ENCODE measurements around the gene KIAA1328.
"Not testable (repeated sequence)": the region's sequence is repeated elsewhere in the genome, so short reads cannot be mapped to it uniquely, and the experiment has no call there.

The KIAA1328 gene

GRCh38 chr18:36888778-36889177 lies 59.9 kb downstream of the KIAA1328 start:
- no peak for DNase-seq

DNA sequence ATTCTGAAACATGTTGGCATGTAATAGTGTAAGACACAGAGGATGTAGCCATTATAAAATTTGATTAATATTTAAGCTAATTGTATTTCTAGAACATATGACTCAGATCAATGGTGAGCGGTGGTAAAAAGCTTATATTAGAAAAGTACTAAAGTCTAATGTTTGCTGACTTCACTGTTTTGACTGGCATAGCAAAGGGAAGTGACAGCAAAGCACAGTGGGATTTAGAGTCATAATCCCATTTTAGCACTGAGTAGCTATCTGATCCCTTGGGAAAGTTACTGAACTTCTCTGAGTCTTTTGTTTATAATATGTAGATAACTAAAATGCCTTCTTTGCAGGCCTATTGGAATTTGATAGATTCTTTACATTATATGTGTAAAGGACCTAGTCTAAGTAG lies 60.4 kb downstream of the KIAA1328 start:
- no peak for DNase-seq

DNA sequence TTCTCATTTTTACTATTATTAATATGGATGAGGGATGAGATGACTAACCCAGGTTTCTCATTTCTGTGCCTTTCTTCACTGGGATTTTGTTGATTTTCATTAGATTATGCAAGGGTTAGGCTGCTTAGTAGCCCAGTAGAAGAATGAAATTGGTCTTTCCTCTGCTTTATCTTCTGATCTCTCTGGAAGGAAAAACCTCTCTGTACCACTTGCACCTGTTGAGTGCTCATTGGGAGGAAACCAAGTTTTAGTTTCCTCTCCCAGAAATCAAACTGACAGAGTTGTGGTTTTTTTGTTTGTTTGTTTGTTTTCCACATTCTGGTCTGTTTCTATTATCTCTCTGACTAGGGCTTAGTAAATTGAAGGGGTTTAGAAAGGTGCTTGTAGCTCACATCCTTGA lies 60.8 kb downstream of the KIAA1328 start:
- no peak for DNase-seq

DNA sequence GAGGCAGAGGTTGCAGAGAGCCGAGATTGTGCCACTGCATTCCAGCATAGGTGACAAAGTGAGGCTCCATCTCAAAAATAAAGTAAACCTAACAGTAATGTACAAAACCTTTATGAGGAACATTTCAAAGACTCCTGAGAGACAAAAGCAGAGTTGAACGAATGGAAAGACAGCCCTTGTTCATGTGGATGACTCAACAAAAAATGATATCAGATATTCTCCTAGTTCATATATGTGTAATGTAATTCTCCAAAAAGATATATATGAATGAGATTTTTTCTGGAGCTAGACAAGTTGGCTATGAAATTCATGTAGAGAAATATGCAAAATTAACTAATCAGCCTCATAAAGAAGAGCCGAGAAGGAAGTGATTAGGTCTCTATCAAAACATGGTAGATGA lies 61.7 kb downstream of the KIAA1328 start:
- DNase-seq: no peak

DNA sequence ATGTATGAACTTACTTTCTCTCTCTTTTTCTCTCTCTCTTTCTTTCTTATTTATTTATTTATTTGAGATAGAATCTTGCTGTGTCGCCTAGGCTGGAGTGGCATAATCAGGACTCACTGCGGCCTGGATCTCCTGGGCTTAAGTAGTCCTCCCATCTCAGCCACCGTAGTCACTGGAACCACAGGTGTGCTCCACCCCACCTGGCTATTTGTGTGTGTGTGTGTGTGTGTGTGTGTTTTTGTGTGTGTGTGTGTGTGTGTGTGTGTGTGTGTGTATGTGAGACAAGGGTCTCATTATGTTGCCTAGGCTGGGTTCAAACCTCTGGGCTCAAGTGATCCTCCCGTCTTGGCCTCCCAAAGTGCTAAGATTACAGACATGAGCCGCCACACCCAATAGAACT lies 64.3 kb downstream of the KIAA1328 start:
- DNase-seq: no peak

DNA sequence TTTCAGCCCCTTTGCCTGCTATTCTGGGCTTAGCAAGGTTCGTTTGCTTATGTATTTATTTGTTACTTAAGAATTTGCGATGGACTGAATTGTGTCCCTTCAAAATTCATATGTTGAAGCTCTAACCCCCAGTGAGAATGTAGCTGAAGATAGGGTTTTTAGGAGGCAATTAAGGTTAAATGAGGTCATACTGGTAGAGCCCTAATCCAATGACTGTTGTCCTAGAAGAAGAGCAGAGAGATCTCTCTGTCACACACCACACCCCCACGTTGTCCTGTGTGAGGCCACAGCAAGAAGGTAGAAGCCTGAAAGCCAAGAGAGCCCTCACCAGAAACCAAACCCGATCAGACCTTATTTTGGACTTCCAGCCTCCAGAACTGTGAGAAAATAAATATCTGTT lies 66.7 kb downstream of the KIAA1328 start:
- DNase-seq: no peak

GRCh38 chr18:36897253-36897652 lies 68.3 kb downstream of the KIAA1328 start:
- DNase-seq: no peak

- DNase-seq: peak; percentile 67 to 82
Observed at GRCh38 chr18:36899289-36899688, 70.4 kb downstream of the KIAA1328 start.

GRCh38 chr18:36900466-36900865 lies 71.5 kb downstream of the KIAA1328 start:
- DNase-seq: no peak

GRCh38 chr18:36901277-36901701 lies 72.4 kb downstream of the KIAA1328 start:
- no peak for DNase-seq

GRCh38 chr18:36903215-36903928 lies 74.4 kb downstream of the KIAA1328 start:
- DNase-seq: peak in 1 of 2 experiments; percentile 3

DNA sequence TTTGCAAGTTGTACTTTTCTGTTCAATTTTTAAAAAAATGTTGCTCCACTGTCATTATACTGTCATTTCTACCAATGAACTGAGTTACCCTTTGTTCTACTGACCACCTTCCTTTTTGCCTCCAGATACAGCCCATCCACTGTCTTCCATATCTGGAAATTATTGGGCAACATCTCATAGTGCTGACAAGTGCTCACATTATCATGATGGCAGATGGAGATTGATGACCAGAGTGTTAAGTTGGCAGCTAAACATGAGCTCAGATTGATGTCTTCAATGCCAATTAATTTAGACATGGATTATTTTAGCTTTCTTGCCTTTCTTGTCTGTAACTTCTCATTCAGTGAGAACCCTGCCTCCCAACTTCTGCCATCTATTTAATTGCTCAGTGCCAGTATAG lies 76.6 kb downstream of the KIAA1328 start:
- no peak for DNase-seq

DNA sequence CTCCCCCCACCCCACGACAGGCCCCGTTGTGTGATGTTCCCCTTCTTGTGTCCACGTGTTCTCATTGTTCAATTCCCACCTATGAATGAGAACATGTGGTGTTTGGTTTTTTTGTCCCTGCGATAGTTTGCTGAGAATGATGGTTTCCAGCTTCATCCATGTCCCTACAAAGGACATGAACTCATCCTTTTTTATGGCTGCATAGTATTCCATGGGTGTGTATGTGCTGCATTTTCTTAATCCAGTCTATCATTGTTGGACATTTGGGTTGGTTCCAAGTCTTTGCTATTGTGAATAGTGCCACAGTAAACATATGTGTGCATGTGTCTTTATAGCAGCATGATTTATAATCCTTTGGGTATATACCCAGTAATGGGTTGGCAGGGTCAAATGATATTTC lies 80.4 kb downstream of the KIAA1328 start:
- not testable (repeated sequence) for DNase-seq

- DNase-seq: peak; percentile 48 to 55
Observed at GRCh38 chr18:36912887-36913286, 84.0 kb downstream of the KIAA1328 start.

DNA sequence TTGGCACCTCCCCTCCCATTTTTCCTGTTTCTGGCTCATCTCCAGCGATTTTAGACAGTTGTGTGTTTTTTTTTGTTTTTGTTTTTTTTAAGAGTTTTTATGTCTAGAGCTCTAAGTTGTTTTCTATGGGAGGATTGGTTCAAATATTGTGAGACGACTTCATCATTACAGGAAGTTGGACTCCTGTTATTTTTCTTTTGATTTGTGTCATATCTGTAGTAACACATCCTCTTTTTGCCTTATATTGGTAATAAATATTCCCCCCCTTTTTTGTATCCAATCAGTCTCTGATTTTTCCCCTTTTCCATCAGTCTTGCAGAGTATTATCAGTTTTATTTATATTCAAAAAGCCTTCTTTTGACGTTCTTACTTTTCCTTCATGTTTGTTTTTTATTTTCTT lies 89.0 kb downstream of the KIAA1328 start:
- DNase-seq: no peak

DNA sequence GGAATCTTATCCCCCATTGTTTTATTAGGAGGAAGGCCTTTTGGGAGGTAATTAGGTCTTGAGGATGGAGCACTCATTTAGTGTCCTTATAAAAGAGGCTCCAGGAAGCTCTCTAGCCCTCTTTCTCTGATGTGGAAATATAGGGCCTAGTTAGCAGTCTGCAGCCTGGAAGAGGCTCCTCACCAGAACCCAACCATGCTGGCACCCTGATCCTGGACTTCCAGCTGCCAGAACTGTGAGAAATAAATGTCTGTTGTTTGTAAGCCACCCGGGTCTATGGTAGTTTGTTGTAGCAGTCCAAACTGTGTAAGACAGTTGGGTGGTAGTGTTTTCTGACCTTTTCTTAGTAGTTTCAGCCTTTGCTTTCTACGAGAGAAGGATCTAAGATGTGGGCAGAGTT lies 100.7 kb downstream of the KIAA1328 start:
- DNase-seq: no peak

GRCh38 chr18:36931106-36931505 lies 102.2 kb downstream of the KIAA1328 start:
- DNase-seq: no peak

GRCh38 chr18:36933552-36933951 lies 104.6 kb downstream of the KIAA1328 start:
- no peak for DNase-seq

DNA sequence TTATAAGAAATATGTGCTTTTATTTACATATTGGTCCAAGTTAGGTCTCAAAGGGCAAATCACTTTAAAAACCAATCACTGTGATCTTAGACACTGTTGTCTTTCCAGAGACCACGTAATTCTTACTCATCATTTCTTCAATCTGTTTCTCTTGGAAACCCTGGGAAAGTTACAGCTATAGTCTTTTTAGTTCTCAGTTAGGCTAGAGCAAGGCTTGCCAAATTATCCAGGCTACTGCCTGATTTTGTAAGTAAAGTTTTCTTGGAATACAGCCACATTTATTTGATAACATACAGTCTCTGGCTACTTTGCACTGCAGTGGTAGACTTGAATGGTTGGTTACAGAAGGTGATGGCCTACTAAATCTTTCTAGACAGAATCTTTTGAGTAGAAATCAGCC lies 106.0 kb downstream of the KIAA1328 start:
- no peak for DNase-seq

DNA sequence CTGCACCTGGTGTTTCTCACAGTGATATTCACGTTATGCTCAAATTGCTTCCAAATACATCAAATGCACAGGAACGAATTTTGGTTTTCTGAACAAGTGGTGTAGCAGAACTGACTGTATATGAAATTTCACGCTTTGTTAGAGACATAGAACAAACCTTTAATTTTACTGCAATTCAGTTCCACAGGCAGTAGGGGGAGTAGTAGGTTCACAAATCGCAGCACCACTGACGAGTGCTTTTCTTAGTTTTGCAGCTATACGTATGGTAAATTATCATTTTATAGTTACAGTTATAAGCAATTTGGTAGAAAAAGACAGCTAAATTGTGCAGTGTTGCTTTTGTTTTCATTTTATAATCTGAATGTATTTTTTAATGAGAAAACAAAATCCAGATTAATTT lies 113.3 kb downstream of the KIAA1328 start:
- peak; percentile 75 for DNase-seq

DNA sequence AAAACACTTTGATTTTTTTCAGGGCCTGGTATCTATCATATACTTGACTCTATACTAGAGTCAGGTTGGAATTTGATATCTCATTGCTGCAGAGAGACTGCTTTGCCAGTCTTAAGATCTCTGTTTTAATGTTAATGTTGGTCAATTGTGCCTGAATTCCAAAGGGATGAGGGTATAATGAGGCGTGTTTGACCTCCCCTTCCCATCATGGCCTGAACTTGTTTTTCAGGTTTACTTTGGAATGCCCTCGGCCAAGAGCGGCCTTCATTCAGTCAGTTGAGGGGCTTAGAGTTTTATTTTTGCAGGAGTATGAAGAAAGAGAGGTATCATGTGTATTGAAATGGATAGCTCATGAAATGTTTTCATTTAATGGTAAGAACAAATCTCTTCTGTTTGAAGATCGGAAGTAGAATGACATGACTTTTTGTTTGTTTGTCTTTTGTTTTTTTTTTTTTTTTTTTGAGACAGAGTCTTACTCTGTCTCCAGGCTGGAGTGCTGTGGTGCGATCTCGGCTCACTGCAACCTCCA lies 119.0 kb downstream of the KIAA1328 start:
- no peak for DNase-seq

DNA sequence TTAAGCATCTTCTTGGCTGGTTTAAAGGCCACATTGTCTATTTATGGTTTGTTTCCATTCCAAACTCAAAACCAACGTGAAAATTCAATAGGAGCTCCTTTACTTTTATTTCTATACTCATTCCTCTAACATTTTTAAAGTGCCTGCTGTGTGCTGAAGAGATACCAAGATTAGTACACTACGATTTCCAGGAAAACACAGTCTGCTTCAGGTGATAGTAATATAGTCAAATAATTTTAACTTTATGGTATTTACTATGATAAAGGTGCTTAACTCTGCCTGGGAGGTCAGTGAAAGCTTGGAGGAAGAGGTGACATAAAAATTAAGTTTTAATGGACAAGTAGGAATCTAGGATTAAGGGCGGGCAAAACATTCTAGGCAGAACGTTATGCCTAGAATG lies 121.4 kb downstream of the KIAA1328 start:
- DNase-seq: no peak

- DNase-seq: no peak
Observed at GRCh38 chr18:36950960-36951359, 122.0 kb downstream of the KIAA1328 start.

DNA sequence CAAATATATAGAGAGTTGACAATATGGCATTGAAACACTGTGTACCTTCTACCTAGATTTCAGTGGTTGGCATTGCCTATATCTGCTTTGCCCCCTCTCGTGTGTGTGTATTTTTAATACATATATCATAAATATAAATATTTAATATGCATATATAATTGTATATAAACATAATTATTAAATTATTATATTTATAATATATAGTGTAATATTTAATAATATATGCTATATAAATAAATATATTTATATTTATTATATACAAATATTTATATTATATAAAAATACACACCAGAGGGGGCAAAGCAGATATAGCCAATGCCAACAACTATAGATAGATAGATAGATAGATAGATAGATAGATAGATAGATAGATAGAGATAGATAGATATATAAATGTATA lies 124.1 kb downstream of the KIAA1328 start:
- DNase-seq: no peak

GRCh38 chr18:36960038-36960437 lies 131.1 kb downstream of the KIAA1328 start:
- DNase-seq: no peak

Measured in Kasumi-1 (cell line).